Measurements from ENCODE around the gene STIM1.

The STIM1 gene

GRCh38 chr11:3956038-3956437 lies 100.6 kb downstream of the STIM1 start:
- no peak for DNase-seq

GRCh38 chr11:3956748-3957147 lies 101.3 kb downstream of the STIM1 start:
- DNase-seq, result no peak

- DNase-seq, result no peak
These were observed 102.0 kb downstream of the STIM1 start for GRCh38 chr11:3957437-3957836.

DNA sequence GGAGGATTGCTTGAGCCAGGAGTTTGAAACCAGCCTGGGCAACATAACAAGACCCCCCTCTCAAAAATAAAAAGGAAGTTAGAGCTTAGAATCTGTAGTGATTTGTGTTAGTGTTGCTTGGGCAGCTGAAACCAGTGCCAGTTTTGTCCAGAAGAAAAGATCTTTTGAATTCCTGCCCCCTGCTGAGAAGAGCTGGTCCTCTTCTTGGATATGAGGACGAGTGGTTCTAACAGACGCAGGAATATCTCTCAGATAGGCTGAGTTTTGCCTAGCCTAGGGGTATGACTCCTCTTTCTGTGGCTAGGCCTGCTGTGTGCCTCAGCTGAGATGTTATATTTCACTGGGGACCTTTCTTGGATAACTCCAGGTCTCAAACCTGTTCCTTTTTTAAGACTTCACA lies 102.8 kb downstream of the STIM1 start:
- DNase-seq, result no peak

- no peak for DNase-seq
These were observed 103.8 kb downstream of the STIM1 start for GRCh38 chr11:3959015-3959902.

DNA sequence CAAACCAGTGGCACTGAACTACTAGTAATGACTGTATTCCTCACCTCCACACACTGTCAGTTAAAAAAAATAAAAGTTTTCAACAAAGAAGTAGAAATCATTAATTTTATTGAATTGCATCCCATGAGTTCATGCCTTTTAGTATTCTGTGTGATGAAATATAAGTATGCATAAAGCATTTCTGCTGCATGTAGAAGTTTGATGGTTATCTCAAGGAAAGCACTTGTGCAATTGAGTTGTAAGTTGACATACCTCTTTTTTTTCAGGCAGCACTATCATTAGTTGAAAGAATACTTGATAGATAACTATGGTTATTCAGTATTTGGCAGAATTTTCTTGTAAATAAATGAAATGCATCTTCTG lies 104.4 kb downstream of the STIM1 start:
- no peak for DNase-seq

GRCh38 chr11:3962406-3962840 lies 107.0 kb downstream of the STIM1 start:
- DNase-seq, result no peak

- DNase-seq, result no peak
These were observed 108.6 kb downstream of the STIM1 start for GRCh38 chr11:3964056-3964455.

DNA sequence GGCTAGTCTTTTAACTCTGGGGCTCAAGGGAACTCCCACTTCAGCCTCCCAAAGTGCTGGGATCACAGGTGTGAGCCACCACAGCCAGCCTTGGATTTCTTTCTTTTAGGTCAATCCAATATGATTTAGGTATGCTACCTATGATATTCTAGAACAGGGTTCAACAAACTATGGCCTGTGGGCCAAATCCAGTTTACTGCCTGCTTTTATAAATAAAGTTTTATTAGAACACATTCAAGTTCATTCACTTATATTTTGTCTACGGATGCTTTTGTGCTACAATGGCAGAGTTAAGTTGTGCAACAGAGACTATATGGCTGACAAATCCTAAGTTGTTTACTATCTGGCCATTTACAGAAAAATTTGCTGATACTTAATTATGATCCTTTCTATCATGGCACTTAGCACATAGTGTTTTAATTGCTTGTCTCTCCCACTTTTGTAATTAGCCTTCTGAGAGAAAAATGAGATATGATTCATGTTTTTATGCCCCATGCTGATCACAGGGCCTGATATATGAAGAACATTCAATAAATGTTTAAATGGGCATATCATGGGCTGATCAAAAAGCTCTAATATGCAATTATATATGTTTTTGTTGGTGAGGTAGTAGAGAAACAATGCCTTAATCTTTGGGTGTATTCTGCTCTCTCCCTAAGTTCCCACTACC lies 109.6 kb downstream of the STIM1 start:
- DNase-seq, result no peak

GRCh38 chr11:3967695-3968094 lies 112.2 kb downstream of the STIM1 start:
- no peak for DNase-seq

DNA sequence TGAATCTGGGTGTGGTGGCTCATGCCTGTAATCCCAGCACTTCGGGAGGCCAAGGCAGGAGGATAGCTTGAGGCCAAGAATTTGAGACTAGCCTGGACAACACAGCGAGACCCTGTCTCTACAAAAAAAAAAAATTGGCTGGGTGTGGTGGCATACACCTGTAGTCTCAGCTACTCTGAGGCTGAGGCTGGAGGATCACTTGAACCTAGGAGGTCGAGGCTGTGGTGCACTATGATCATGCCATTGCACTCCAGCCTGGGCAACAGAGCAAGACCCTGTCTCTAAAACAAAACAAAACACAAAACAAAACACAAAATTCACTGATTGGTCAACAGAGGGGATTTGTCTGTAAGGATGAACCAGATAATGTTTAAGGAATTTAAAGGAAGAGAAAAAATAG lies 113.7 kb downstream of the STIM1 start:
- DNase-seq, result no peak

DNA sequence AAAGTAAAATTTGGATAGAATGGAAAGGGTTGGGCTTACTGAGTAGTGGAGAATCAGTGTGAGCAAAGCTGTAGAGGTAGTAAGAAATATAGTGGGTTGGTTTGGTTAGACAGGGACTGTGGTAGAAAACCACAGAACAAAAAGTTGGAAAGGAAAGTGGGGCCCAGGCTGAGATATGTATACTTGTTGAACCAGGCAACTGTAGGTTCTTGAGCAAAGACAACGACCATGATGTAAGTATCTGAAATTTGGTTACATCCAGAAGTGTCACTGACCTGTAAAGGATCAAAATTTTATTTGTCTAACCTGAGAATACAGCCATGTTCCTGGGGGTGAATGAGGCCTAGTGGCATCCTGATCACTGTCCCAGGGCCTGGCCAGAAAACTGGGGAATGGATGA lies 114.1 kb downstream of the STIM1 start:
- DNase-seq, result no peak

- DNase-seq, result no peak
These were observed 114.6 kb downstream of the STIM1 start for GRCh38 chr11:3970108-3970507.

GRCh38 chr11:3971756-3972404 lies 116.4 kb downstream of the STIM1 start:
- DNase-seq, result no peak

DNA sequence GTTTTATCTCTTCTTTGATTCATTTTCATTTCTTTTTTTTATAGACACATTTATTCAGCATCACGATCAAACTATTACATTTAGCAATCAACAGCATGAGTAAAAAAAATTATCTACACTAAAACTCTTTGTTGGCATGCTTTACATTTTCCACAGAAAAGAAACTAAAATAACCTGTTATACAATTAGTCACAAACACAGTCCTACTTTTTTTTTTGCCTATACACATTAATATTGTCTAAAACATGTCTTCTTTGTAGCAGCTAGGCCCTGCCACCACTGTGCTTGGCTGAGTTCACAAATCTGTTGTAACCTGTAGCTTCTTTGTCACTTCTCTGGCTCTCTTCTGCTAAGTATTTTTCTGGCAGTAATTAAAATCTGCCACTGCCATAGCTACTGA lies 117.0 kb downstream of the STIM1 start:
- no peak for DNase-seq

- DNase-seq, result no peak
These were observed 121.6 kb downstream of the STIM1 start for GRCh38 chr11:3977078-3977477.

DNA sequence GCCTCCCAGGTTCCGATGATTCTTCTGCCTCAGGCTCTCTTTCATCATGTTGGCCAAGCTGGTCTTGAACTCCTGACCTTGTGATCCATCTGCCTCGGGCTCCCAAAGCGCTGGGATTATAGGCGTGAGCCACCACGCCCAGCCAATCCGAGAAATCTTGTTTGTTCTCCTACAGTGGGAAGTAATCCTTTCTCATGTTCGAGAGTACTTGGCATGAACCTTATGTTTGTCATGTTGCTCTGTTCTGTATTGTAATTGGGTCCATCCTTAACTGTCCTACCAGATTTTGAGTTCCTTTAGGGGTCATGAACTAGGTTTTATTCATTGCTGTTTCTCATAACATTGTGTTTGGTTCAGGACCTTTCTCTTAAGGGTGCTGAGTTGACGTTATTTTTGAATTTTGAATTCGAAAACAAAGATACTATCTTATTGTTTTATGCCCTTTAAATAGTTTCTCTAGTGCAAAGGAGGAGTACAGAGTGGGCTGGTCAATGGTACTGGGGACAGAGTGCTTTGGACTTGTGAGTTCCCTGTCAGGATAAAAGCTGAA lies 125.7 kb downstream of the STIM1 start:
- DNase-seq, result no peak

GRCh38 chr11:3982431-3982830 lies 127.0 kb downstream of the STIM1 start:
- no peak for DNase-seq

DNA sequence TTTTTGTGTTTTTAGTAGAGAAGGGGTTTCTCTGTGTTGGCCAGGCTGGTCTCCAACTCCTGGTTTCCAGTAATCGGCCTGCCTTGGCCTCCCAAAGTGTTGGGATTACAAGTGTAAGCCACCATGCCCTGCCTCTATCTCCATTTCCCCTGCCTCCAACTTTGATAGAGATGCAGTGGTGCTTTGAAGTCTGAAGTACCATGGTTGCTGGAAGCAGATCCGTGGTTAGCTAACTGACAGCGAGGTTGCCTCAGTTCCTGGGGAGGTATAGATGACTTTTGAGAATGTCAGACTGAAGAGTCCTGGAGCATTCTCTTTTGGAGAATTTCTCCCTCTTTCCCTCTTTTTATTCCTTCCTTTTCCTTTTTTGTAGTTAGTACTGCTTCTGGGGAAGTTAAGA lies 127.6 kb downstream of the STIM1 start:
- no peak for DNase-seq

DNA sequence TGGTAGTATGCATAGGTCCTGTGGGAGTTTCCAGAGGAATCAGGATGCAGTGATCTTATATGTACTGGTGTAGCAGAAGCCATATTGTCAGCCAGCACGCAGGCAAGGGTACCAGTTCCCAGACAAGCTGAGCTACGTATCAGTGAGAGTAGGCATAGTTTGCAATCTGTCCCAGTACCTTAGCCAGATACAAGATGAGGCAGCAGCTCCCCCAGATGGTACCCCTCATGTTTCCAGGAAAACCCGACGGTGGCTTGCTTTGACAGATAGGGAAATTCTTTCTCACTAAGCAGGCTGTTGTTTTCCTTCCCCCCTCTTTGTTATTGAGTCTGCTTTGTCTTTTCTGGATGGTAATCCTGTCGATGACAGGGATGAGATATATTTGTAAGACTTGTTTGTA lies 129.4 kb downstream of the STIM1 start:
- no peak for DNase-seq

GRCh38 chr11:3985631-3986030 lies 130.2 kb downstream of the STIM1 start:
- DNase-seq, result no peak

GRCh38 chr11:3986301-3986700 lies 130.8 kb downstream of the STIM1 start:
- no peak for DNase-seq

GRCh38 chr11:3989276-3989920 lies 133.9 kb downstream of the STIM1 start:
- DNase-seq, result no peak

All from activated CD4-positive, CD25-positive, alpha-beta regulatory T cell (primary cell).